Keratinocyte (primary cell): Measurements from ENCODE around the gene NPM1.

Source experiments
- CTCF ChIP-seq, 3 experiments: IDR thresholded peaks in 1 of 3; conservative IDR thresholded peaks in 1 of 3; optimal IDR thresholded peaks in 1 of 3; 2 replicates in 2 of 3; 3 replicates in 1 of 3; pipeline versions ENCODE3 to v1.5.1; 2011; ENCODE audit warnings: low read length in 3 of 3, mild to moderate bottlenecking in 3 of 3, moderate library complexity in 2 of 3, control low read depth in 1 of 3, inconsistent platforms in 1 of 3; ENCODE audit not compliant: insufficient read depth in 2 of 3; ENCODE audit errors: extremely low read depth in 1 of 3
- EZH2 ChIP-seq: IDR thresholded peaks from one replicate; pipeline ENCODE4 v1.6.1; 2012; ENCODE audit warnings: inconsistent platforms, mild to moderate bottlenecking, low read length, moderate library complexity

- TF ChIP-seq EZH2 (no peak), CTCF (optimal IDR thresholded peaks at IDR 0.05 in 1 of 3, IDR thresholded peaks at IDR 0.05 in 1 of 3, conservative IDR thresholded peaks at IDR 0.05 in 1 of 3; ENCODE audit: extremely low read depth in 1 of 3, insufficient read depth in 2 of 3, low read length in 3 of 3) (no peak)
Observed at GRCh38 chr5:171459839-171460238, 72.2 kb downstream of the NPM1 start.
